Femur (tissue), 1 donor: ENCODE measurements around the gene NRXN3.

Experiments used
- DNase-seq: peaks from one replicate; pipeline ENCODE4 v3.0.0-alpha.2; 2017

Gene NRXN3

DNA sequence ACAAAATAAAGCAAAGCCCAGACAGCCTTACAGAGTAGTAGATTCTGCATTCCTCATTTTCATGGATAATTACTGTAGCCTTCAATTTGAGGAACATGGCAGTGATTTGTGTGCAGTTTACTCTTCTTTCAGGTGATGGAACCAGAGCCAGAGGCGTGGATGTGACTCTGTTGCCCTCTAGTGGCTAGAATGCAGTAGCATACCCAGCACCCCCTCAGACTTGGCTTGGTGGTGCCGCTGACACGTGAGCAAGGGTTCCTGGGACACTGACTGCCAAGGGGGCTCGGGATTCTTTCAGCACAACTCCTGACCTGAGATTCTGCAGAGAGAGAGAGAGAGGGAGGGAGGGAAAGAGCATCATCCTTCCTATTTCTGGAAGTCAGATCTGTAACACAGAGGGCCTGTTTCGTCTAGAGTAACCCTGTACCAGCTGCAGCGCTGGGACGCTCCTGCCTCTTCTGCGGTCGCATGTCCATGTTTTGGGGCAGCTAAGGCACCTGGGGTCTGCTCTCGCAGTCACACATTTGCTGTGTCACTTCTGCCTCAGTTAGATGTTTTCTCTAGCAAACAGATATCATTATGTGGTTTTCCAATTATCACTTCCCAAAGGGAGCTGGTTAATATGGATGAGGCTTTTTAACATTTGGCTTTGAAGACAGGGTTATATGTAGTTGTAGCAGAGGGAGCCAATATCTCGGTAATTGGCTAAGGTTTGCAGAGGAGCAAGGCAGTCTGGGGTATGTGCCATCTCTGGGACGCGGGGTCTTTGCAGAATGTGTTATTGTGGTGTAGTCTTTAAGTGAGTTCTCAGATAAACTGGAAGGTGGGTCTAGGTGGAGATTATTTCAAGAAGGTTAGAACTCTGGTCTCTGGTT, 428.1 kb downstream of the NRXN3 start:
- DNase-seq = peak; percentile 56

DNA sequence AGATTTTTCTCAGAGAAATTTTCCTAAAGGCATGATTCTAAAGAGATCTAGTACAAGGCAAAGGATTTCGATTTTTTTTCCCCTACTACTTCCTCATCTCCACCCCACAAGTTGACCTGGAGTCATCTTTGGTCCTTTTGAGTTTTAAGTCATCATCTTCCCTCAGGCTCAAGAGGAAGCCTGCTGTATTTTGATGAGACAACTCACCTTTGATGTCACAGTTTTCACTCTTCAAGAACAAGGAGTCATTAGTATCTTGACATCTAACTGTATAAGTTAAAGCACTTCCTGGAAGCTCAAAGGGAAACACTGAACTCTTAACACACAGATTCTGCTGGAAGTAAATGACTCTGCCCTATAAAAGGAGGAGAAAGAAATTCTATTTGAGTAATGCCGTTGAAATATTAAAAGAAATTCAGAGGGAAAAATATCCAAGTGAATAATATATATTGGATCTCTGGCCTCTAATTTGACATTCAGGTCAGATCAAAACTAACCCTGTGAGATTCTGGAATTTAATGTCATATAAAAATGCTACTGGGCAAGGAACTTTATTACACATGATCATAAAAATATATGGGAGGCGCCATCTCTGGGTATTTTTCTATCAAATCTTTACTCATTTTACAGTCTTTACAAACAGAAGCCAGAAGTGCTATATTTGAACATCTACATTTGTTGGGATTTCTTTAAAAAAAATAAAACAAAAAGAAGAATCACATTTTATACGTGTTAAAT, 435.0 kb downstream of the NRXN3 start:
- DNase-seq = no peak

DNA sequence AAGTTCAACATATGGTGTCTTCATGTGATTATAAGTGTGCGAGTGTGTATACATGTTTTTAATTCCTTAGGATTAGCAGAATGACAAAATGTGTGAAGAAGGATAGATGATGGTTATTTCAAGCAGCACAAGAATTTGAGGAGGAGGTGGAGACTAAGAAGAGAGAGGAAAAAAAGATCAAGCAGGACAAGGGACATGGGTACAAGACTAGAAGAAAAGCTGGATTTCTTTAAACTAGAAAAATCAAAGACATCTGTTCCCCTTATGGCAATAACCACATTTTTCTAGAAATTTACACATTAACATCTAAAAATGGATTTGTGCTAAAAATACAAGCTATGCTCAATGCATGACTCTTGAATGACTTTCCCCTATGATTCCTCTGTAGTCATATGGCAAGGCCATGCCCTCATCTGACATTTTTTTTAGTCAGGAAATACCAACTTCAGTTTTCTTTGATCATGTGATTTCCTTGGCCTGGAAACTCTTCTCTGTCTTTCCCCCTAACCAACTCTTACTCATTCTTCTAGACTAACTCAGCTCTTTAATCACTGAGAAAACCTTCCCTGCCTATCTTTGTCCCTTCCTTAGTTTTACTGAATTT, 435.8 kb downstream of the NRXN3 start:
- no peak for DNase-seq

DNA sequence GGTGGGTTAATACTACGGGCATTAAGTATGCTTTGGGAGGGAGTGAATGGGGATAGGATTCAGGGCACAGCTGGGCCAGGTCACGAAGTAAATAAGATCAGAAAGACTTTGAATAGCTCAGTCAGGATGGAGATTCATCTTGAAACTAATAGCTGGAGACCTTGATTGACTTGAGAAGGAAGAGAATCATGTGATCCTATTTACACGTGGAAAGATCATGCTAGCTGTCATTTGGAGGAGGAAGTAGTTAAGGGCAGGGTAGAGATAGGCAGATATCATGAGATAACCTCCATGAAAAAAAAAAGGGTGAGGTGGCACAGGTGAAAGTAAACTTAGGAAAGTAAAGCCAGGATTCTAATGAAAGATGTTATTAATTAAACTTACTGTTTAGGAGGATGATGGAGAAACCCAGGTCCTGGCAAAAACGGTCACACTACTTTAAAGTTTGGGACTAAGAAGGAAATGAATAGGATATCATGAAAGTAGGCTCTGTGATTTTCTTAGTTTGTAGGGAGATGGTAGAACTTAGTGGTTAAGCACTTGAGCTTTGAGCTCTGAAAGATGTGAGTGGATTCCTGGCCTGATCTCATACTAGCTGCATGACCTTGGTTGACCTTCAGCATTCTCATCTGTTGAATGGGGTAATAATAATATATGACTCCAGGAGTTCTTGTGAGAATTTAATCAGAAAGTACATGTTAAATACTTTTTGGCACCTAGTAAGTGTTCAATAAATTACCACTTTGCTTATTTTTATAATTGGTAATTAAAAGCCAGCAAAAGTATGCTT, 439.0 kb downstream of the NRXN3 start:
- DNase-seq = no peak

DNA sequence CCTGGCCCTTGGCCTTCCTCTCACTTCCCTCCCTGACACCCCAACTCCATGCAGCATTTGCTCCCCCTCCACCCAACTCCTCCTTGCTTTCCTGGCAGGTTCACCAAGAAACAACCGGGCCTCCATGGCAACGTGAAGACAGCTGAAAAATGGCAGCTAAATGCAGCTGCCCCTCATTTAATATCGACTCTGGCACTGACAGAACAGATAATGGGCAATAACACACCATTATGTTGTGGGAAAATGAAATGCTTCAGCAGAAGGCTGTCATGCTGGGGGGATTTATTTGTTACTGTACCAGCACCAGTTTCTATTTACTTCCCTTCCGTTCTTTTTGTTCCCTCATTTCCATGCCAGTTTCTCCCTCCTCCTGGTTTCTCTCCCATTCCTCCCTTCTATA, 440.8 kb downstream of the NRXN3 start:
- no peak for DNase-seq

DNA sequence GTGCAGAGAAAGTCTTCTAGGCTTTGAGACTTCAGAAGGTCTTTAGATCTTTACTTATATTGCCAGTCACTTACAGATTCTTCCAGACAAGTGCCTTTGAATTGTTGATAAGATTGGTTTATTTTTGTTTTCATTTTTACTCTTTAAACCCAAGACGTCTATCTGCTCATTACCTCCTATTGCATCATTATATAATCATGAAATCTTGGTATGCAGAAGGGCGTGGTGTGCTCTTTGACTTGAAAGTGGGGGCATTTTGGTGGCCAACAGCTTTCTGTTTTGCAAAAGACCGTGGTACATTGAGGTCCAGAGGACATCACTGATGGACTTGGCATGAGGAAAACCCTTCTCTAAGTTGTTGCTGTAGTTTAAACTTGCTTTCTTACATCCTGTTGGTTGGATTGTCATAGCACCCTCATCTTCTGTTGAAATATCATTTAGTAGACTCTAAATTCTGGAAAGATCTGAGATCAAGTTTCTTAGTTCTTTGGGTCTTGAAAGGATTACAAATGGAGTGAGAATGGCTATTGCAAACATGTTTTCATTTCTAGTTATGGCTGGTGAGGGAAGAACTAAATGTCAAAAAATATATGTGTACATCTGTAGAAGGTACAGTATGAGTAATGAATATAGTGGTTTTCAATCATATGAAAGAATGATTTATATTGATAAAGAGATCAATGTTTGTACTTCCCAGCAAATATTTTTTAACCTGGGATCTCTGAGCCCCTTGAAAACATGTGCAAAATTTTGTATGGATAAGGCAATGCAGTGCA, 441.8 kb downstream of the NRXN3 start:
- no peak for DNase-seq

DNA sequence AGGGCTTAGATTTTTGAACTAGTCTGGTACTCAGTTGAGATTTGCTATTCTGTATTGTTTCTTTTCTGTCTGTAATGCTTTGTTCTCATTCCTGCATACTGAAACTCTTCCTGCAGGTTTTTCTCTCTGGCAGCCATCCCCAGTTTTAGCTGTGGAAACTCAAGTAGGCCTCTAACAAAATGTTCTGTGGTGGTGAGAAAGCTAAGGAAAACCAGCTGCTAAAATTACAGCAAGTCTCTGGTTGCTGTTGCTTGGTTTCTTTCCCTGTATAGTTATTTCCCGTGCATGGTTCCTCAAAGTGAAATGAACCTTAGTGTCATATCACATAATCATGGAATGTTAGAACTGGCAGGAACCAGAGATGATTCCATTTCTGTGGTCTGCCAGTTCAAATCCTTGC, 442.5 kb downstream of the NRXN3 start:
- DNase-seq = peak; percentile 28

DNA sequence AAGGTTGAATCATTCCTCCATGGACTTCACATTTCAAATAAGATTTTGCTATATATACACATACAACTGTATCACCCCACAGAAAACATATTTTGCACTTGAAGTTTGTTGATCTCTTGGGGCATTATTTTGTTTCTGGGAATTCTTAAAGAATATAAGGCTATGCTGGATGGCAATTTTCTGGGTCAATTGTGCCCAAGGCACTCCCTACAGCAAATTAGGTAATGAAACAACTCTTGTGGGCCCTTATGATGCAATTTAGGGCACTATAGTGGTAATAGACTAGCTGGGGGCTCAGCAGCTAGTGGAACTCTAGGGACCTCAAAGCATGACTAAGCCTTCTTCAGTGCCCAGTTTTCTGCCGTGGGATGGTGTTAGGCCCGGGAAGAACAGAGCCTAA, 444.4 kb downstream of the NRXN3 start:
- DNase-seq = no peak

DNA sequence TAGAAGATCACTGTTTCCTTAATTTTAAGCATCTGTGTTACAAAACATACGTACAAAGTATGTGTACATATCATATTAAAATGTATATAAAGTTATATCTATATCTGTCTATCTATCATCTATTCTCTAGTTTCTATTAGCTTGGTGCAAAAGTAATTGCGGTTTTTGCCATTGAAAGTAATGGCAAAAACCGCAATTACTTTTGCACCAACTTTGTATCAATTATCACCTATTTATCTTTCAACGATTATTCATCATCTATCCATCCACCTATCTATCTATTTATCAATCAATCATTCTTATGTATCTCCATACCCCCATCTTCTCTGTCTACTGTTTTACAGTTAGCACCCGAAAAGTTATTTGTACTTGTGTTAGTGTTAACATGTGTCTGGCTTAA, 447.6 kb downstream of the NRXN3 start:
- no peak for DNase-seq

DNA sequence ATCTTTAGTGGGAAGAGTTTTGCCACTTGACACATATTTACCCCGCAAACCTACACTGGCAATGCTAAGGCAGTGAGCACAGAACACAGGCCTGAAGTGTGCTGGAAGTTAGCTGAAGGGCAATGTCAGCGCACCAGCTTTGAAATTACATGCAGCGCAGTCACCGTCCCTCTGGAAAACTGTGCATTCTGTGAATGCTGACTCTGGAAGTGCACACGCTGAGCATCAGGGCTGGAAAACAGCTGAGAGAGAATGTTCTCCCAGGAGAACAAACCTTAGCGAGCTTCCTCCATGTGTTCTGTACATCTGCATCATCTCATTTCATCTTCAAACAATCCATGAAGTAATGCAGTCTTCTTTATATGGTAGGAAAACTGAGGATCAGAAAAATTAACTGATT, 448.2 kb downstream of the NRXN3 start:
- DNase-seq = no peak

DNA sequence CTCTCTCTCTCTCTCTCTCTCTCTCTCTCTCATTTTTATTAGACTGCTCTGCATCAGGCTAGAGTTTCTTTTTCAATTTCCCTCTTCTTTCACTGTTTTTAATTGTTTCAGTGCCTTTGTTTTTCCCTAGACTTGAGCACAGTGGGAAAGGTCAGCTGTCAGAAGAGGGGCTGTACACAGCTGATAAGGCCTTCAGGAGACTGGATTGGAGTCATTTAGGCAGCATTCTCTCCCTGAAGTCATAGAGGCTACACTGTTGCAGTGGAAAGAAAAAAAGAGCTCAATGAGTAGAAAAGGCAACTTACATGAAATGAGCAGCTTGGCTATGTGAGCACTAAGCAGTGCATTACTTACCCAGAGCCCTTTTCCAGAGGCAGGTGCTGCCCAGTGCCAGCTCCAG, 456.9 kb downstream of the NRXN3 start:
- no peak for DNase-seq

DNA sequence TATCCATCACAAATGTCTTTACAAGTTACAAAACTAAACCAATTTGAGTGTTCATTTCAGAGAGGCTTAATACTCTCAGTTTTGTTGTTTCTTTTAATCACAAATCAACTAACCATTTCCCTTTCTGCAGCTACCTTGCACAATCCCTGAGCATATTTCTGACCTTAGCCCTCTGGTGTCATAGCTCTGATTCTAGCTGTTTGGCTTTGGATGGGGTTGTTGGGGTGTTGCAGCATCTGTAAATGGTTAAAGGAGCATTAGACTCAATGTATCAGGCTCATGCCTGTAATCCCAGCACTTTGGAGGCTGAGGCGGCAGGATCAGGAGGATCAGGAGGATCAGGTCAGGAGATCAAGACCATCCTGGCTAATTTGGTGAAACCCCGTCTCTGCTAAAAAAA, 461.4 kb downstream of the NRXN3 start:
- DNase-seq = no peak

DNA sequence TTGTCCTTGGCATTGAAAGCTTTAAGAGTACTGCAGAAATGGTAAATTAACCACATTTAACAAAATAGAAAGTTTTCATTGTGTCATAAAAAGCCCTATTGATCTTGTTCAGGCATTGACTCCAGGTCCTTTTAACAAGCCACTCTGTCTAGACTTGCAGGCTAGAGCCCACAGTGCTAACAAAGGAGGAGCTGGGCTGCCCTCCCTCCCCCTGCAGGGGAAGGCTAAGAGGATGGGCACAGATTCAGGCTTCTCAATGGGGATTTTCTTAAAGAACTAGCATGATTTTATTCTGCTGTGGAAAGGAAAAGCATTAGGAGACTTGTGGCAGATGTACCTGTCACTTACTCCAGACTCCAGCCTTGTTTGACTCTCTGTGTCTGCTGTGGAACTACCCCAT, 463.6 kb downstream of the NRXN3 start:
- no peak for DNase-seq

DNA sequence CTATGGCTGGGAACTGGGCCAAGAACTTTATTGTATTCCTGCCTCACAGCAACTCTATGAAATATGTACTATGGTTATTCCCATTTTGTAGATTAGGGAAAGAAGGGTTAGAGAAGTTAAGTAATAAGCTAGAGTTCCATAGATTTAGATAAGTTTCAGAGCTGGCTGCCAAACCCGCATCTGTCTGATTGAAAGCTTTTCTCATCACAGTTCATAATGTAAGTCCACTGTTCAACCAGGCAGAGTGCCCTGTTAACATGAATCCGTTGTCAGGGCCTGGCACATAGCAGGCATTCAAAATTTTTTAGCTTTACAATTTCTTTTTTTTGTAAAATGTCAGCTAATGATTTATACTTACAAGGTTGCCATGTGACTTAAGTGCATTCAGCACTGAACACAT, 467.3 kb downstream of the NRXN3 start:
- DNase-seq = no peak

DNA sequence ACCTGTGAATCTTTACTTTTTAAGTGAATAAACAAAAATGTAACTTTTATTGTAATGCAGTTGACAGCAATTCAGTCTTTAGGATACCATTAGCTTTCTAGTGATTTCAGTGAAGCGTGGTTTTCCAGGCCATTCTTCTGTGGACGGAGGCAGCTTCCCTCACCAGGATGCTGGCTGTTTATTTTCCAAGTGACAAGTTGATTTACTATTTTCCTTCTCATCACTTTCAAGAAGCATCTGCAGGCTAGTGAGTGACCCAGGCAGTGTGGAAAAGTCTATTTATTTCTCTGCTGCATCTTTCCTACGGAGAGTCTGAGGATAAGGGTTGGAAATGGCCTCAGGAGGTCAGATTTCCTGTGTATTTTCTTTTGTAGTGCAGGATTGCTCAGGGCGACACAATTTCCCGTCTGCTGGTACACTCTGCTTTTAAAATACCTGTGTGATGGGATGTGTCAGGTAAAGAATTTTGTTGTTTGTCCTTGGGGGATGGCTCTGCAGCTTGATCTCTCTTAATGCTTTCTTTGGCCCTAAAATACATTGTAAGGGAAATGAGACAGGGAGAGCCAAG, 467.8 kb downstream of the NRXN3 start:
- no peak for DNase-seq

DNA sequence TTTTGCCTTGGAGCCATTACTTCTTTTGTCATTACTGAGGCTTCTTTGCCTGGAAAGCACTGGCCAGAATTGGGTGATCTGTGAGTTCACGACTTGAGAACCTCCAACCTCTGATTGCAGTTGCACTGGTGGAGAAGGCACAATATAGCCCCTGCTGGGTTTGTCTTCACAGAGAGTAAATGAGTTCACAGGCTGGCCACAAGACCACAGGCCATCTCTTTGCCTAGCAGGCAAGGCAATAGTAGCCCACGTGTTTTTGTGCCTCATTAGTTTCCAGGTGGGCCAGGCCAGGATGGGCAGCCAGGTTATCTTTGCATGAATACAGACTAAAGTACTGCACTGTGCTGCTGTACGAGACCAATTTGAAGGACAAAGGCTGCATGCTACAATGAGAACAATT, 468.8 kb downstream of the NRXN3 start:
- no peak for DNase-seq

DNA sequence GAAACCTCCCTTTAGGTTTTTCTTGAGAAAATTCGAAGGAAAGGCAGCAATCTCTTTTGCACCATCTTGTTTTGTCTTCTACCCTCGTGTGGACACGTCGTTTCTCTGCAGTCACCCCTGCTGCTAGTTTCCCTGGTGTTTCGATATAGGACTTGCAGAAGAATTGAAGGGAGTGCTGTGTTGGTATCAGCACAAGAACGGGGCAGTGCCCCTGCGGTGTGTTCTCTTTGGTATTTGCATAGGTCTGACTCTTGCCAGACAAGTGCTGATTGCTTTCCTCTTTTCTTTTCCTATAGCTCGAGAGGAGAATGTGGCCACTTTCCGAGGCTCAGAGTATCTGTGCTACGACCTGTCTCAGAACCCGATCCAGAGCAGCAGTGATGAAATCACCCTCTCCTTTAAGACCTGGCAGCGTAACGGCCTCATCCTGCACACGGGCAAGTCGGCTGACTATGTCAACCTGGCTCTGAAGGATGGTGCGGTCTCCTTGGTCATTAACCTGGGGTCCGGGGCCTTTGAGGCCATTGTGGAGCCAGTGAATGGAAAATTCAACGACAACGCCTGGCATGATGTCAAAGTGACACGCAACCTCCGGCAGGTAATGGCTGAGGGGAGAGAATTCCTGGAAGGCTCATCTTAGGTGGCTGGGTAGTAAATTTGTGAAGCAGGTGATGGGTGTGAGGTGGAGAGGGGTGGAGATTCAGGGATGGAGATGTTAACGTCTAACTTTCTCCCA, 474.8 kb downstream of the NRXN3 start:
- no peak for DNase-seq

DNA sequence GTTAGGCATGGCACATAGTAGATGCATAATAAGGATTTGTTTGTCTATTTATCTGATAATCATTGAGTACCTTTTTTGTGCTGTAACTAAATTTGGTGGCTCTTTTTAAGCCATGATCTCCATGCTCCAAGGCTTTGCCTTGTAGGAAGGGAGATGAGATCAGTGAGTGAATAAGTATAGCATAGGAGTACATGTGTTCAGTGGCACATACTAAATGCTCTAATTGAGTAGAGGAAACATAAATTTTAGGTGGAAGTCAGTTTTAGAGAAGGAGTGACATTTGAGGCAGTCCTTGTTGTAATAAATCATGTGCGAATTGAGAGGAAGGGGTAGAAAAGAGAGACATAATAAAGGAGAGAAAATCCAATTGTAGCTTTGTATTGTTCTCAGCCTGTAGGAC, 482.6 kb downstream of the NRXN3 start:
- DNase-seq = no peak

DNA sequence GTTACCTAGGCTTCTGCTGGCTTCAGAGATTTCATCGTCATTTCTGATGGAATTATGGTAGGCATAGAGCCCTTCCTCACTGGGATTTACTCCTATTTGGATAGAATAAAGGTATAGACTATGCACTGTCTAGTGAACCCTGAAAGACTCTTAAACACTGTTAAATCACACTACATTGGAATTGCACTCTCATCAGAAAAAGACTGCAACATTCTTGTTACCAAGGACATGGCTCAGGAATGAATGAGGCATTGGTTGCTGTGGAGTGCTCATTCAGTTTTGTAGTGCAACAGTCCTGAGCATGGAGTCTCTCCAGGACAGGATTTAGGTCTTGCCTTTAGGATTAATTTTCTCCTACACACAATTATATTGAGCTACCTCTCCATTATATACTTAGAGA, 483.0 kb downstream of the NRXN3 start:
- no peak for DNase-seq

DNA sequence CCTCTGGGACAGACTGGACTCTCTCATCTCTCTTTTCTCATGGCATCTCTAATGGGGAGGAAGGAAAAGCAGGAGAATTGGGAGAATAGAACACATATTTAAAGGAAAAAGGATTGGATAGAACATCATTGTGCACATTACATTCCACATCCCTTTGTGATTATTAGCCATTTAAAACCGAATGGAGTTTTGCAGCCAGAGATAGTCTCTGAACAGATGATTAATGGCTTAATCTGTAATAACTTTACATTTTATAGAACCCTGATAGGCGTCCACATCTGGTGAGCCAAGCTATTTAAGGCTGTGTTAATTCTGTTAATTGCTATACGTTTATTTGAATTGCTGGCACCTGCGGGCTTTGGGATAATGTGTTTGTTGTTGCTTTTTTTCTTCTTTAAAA, 487.3 kb downstream of the NRXN3 start:
- DNase-seq = no peak

DNA sequence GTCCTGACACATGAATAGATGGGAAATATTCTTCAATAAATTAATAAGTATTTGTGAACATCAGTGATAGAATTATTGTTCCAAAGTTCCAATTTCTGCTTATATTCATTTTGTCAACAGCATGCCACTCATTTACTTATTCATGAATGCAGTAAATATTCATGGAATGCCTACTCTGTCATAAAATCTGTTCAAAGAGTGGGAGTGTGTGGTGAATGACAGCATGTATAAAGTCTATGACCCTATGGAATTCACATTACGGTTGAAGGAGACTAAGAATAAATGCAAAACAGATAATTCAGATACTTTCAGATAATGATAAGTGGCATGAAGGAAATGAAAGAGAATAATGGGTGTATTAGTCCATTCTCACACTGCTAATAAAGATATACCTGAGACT, 494.7 kb downstream of the NRXN3 start:
- DNase-seq = no peak
